Natural killer cell (primary cell): Measurements from ENCODE around the gene ETV6. TPM values are rescaled to one million over a fixed set of nuclear protein-coding genes. Genes with fewer than 3 reads are reported as not detected.

Source experiments
- ATAC-seq, 3 donors: fragments of 150-1000 bp in 2 of 3; fragments of 200-7000 bp in 1 of 3; cut with Tn5 transposase; 1 replicate in 1 of 3; 2 replicates in 2 of 3; pipeline ENCODE4 v1.10.0; 2021; ENCODE audit warnings: mild to moderate bottlenecking in 2 of 3, moderate library complexity in 2 of 3
- DNase-seq, 2 donors: peaks; one replicate each; pipeline versions ENCODE4 v3.0.0 to v3.0.0-alpha.2; 2013 to 2021; ENCODE audit warnings: mixed read lengths in 1 of 2
- H3K27ac ChIP-seq: one replicate; pipeline ENCODE4 v1.5.1; 2013; ENCODE audit warnings: mild to moderate bottlenecking, low read length
- H3K27me3 ChIP-seq: one replicate; pipeline ENCODE4 v1.6.1; 2013; ENCODE audit warnings: low read length; ENCODE audit not compliant: control insufficient read depth, insufficient read depth
- H3K36me3 ChIP-seq: one replicate; pipeline ENCODE4 v1.6.1; 2013; ENCODE audit warnings: low read length; ENCODE audit not compliant: control insufficient read depth, insufficient read depth
- H3K4me1 ChIP-seq: one replicate; pipeline ENCODE4 v1.6.1; 2013; ENCODE audit warnings: low read length; ENCODE audit not compliant: control insufficient read depth, insufficient read depth
- H3K4me3 ChIP-seq: one replicate; pipeline ENCODE4 v1.5.1; 2013; ENCODE audit warnings: low read length
- H3K9me3 ChIP-seq: one replicate; pipeline ENCODE4 v1.6.1; 2013; ENCODE audit warnings: low read length; ENCODE audit not compliant: control insufficient read depth, insufficient read depth
- H3K27ac Mint-ChIP-seq, 2 donors: one replicate each; pipeline ENCODE4 v1.8.0; 2022; ENCODE audit warnings: mild to moderate bottlenecking in 2 of 2, mixed read lengths in 2 of 2, moderate library complexity in 1 of 2
- H3K27me3 Mint-ChIP-seq, 2 donors: one replicate each; pipeline ENCODE4 v1.8.0; 2022; ENCODE audit warnings: low read depth in 2 of 2, mixed read lengths in 2 of 2
- H3K36me3 Mint-ChIP-seq: one replicate; pipeline ENCODE4 v1.8.0; 2022; ENCODE audit warnings: mixed read lengths
- H3K4me1 Mint-ChIP-seq, 2 donors: one replicate each; pipeline ENCODE4 v1.8.0; 2022; ENCODE audit warnings: mixed read lengths in 2 of 2
- H3K4me3 Mint-ChIP-seq: one replicate; pipeline ENCODE4 v1.8.0; 2022; ENCODE audit warnings: mild to moderate bottlenecking, moderate library complexity, mixed read lengths
- H3K9me3 Mint-ChIP-seq, 2 donors: one replicate each; pipeline ENCODE4 v1.8.0; 2022; ENCODE audit warnings: mixed read lengths in 2 of 2
- WGBS: methylation state at CpG from one replicate; pipeline ENCODE4 v1.1.7; 2013; ENCODE audit warnings: missing lambda C conversion rate; ENCODE audit not compliant: insufficient coverage; 5-methylcytosine and 5-hydroxymethylcytosine counted together
- intact Hi-C: fragments of 100-400 bp; cut with micrococcal nuclease; formaldehyde crosslinking; loops from one replicate; pipeline ENCODE4 v1.14.2; 2022
- total RNA-seq, 4 donors: library from RNA; stranded (reverse); fragments of 120-200 nt in 1 of 4; gene quantifications; one replicate each; pipeline versions ENCODE4 v1.2.3 to v1.2.4, GENCODE V29; 2013 to 2022
- TF ChIP-seq, protein P1 (sequence below): fragments of 200-600 bp; IDR thresholded peaks from one replicate; pipeline ENCODE4 v1.8.0; 2022; ENCODE audit warnings: antibody characterized with exemption

Gene ETV6
- total RNA-seq, 3 donors from 2014 or later (not counting 1 experiment from before 2014, with no cell fraction given), result 38.9 to 49.5 (median 40.6) TPM

GRCh38 chr12:11916771-11917170 is 267.3 kb downstream of the ETV6 start:
- peaks cover 13 to 47% of the 10 kb centered on the region in 2 donors for H3K27me3 Mint-ChIP-seq
- Histone ChIP-seq H3K27me3 (no peaks in the 10 kb centered on the region), H3K36me3 (no peaks in the 10 kb centered on the region), H3K27ac (no peak overlapping the region), H3K4me1 (no peaks in the 10 kb centered on the region), H3K4me3 (no peak overlapping the region), H3K9me3 (no peaks in the 10 kb centered on the region)
- intact Hi-C loops, result no loop called here
- H3K27ac Mint-ChIP-seq, result no peak overlapping the region
- peaks cover 0 to 3% of the 10 kb centered on the region in 2 donors for H3K9me3 Mint-ChIP-seq
- no peak overlapping the region for H3K4me3 Mint-ChIP-seq
- no peaks in the 10 kb centered on the region for H3K36me3 Mint-ChIP-seq
- WGBS, result 93% methylated on average over 1 of the region's 1 CpG
- no peak for DNase-seq
- no peaks in the 10 kb centered on the region for H3K4me1 Mint-ChIP-seq
- TF ChIP-seq, protein P1, sequence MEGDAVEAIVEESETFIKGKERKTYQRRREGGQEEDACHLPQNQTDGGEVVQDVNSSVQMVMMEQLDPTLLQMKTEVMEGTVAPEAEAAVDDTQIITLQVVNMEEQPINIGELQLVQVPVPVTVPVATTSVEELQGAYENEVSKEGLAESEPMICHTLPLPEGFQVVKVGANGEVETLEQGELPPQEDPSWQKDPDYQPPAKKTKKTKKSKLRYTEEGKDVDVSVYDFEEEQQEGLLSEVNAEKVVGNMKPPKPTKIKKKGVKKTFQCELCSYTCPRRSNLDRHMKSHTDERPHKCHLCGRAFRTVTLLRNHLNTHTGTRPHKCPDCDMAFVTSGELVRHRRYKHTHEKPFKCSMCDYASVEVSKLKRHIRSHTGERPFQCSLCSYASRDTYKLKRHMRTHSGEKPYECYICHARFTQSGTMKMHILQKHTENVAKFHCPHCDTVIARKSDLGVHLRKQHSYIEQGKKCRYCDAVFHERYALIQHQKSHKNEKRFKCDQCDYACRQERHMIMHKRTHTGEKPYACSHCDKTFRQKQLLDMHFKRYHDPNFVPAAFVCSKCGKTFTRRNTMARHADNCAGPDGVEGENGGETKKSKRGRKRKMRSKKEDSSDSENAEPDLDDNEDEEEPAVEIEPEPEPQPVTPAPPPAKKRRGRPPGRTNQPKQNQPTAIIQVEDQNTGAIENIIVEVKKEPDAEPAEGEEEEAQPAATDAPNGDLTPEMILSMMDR, result no peak
- no peak for ATAC-seq

DNA sequence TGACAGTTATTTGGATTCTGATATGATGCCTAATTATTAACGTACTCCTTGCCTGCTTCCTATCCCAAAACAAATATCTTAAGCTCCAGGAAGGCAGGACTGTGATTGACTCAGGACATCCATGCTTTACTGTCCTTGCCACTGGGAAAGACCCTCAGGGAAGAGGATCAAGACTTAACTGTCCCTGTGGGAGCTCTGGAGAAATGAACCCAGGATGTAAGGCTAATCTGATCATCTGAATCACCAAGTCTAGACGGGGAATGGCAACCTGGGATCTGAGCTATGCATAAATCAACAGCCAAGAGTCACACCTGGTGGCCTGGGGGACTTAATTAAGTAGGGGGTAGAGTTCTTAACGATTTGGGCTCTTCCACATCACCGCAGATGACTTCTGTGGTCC is 268.0 kb downstream of the ETV6 start:
- TF ChIP-seq, protein P1, result no peak
- Mint-ChIP-seq H3K9me3 (no peaks in the 10 kb centered on the region), H3K36me3 (no peaks in the 10 kb centered on the region), H3K27me3 (peaks cover 8 to 44% of the 10 kb centered on the region in 2 donors), H3K4me3 (no peak overlapping the region), H3K4me1 (no peaks in the 10 kb centered on the region), H3K27ac (no peak overlapping the region)
- H3K9me3 ChIP-seq, result no peaks in the 10 kb centered on the region
- no peak for DNase-seq
- no peak overlapping the region for H3K4me3 ChIP-seq
- no peak overlapping the region for H3K27ac ChIP-seq
- no peak for ATAC-seq
- no peaks in the 10 kb centered on the region for H3K36me3 ChIP-seq
- peaks cover 3% of the 10 kb centered on the region for H3K27me3 ChIP-seq
- no peaks in the 10 kb centered on the region for H3K4me1 ChIP-seq
- intact Hi-C loops, result no loop called here
- WGBS, result 86% methylated on average over 4 of the region's 4 CpGs

DNA sequence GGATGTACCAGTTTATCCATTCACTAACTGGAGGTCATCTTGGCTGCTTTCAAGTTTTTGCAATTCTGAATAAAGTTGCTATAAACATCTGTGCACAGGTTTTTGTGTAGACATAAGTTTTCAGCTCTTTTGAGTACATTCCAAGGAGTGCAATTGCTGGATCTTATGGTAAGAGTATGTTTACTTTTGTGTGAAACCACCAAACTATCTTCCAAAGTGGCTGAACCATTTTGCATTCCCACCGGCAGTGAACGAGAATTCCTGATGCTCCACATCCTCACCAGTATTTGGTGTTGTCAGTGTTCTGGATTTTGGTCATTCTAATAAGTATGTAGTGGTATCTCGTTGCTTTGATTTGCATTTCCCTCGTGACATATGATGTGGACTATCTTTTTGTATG is 270.8 kb downstream of the ETV6 start:
- Histone ChIP-seq H3K9me3 (no peaks in the 10 kb centered on the region), H3K4me3 (no peak overlapping the region), H3K4me1 (no peaks in the 10 kb centered on the region), H3K36me3 (no peaks in the 10 kb centered on the region), H3K27ac (no peak overlapping the region), H3K27me3 (peaks cover 4% of the 10 kb centered on the region)
- 86% methylated on average over 4 of the region's 4 CpGs for WGBS
- Mint-ChIP-seq H3K36me3 (no peaks in the 10 kb centered on the region), H3K4me3 (no peak overlapping the region), H3K9me3 (no peaks in the 10 kb centered on the region), H3K27me3 (peaks cover 11 to 42% of the 10 kb centered on the region in 2 donors), H3K27ac (no peak overlapping the region), H3K4me1 (no peaks in the 10 kb centered on the region)
- no peak for ATAC-seq
- DNase-seq, result no peak
- intact Hi-C loops, result no loop called here
- TF ChIP-seq, protein P1, result no peak

GRCh38 chr12:11922361-11922760 is 272.9 kb downstream of the ETV6 start:
- Mint-ChIP-seq H3K36me3 (no peaks in the 10 kb centered on the region), H3K4me1 (no peaks in the 10 kb centered on the region), H3K27me3 (peaks cover 11 to 49% of the 10 kb centered on the region in 2 donors), H3K9me3 (no peaks in the 10 kb centered on the region), H3K27ac (no peak overlapping the region), H3K4me3 (no peak overlapping the region)
- intact Hi-C loops, result no loop called here
- TF ChIP-seq, protein P1, result no peak
- no peak overlapping the region for H3K4me3 ChIP-seq
- no peaks in the 10 kb centered on the region for H3K9me3 ChIP-seq
- H3K27ac ChIP-seq, result no peak overlapping the region
- no peaks in the 10 kb centered on the region for H3K36me3 ChIP-seq
- no peaks in the 10 kb centered on the region for H3K4me1 ChIP-seq
- no peak for ATAC-seq
- DNase-seq, result no peak
- WGBS, result no CpG with 5 or more reads among the region's 1 CpG
- peaks cover 4% of the 10 kb centered on the region for H3K27me3 ChIP-seq
